Adrenal gland (tissue), 5 donors: ENCODE results near the gene RETN.

Source experiments
- CTCF ChIP-seq, 6 experiments: fragments of 450-650 bp in 4 of 6; fragments of 200-600 bp in 2 of 6; sonication (generic) in 1 of 6; IDR thresholded peaks; 1 replicate in 5 of 6; 2 replicates in 1 of 6; pipeline versions ENCODE4 v1.5.1 to v1.8.0; 2016 to 2021; ENCODE audit warnings: antibody characterized with exemption in 6 of 6, mild to moderate bottlenecking in 2 of 6, moderate library complexity in 1 of 6
- POLR2A ChIP-seq, 2 donors: fragments of 450-650 bp; IDR thresholded peaks; one replicate each; pipeline ENCODE4 v1.6.1; 2017; ENCODE audit warnings: antibody characterized with exemption in 2 of 2, mild to moderate bottlenecking in 2 of 2, moderate library complexity in 1 of 2
- donor health status: DM: no; HTN: no; CAD: no.

- no peak for TF ChIP-seq CTCF (IDR thresholded peaks at IDR 0.05)
- TF ChIP-seq POLR2A (IDR thresholded peaks at IDR 0.05): no peak
Measured at GRCh38 chr19:7658219-7658686, 10.6 kb upstream of the RETN start.
